Adrenal gland (tissue), 5 donors: Measurements from ENCODE around the gene PARPBP.

ENCODE experiments used
- POLR2A ChIP-seq, 2 donors: fragments of 450-650 bp; IDR thresholded peaks; one replicate each; pipeline ENCODE4 v1.6.1; 2017; ENCODE audit warnings: antibody characterized with exemption in 2 of 2, mild to moderate bottlenecking in 2 of 2, moderate library complexity in 1 of 2
- TF ChIP-seq, protein P1 (sequence below), 6 experiments: fragments of 450-650 bp in 4 of 6; fragments of 200-600 bp in 2 of 6; sonication (generic) in 1 of 6; IDR thresholded peaks; 1 replicate in 5 of 6; 2 replicates in 1 of 6; pipeline versions ENCODE4 v1.5.1 to v1.8.0; 2016 to 2021; ENCODE audit warnings: antibody characterized with exemption in 6 of 6, mild to moderate bottlenecking in 2 of 6, moderate library complexity in 1 of 6
- donor health status: DM: no; HTN: no; CAD: no.

DNA sequence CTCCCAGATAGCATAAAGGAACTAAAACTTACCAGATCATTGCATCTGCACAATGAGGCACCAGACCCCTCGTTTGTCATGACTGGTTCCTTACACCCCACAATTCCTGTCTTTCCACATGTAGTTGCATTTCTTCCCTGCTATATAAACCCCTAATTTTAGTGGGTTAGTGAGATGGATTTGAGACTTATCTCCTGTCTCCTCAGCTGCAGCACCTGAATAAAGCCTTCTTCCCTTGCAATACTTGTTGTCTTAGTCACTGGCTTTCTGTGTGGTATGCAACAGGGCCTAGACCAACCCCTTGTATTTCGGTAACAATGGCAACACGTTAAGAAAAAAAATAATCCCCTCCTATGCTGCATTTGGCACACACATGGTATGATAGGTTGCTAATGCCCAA lies 13.1 kb upstream of the PARPBP start:
- TF ChIP-seq, protein P1, sequence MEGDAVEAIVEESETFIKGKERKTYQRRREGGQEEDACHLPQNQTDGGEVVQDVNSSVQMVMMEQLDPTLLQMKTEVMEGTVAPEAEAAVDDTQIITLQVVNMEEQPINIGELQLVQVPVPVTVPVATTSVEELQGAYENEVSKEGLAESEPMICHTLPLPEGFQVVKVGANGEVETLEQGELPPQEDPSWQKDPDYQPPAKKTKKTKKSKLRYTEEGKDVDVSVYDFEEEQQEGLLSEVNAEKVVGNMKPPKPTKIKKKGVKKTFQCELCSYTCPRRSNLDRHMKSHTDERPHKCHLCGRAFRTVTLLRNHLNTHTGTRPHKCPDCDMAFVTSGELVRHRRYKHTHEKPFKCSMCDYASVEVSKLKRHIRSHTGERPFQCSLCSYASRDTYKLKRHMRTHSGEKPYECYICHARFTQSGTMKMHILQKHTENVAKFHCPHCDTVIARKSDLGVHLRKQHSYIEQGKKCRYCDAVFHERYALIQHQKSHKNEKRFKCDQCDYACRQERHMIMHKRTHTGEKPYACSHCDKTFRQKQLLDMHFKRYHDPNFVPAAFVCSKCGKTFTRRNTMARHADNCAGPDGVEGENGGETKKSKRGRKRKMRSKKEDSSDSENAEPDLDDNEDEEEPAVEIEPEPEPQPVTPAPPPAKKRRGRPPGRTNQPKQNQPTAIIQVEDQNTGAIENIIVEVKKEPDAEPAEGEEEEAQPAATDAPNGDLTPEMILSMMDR (IDR thresholded peaks at IDR 0.05), result no peak
- no peak for TF ChIP-seq POLR2A (IDR thresholded peaks at IDR 0.05)
